ENCODE measurements around the gene ADD1.

DNA sequence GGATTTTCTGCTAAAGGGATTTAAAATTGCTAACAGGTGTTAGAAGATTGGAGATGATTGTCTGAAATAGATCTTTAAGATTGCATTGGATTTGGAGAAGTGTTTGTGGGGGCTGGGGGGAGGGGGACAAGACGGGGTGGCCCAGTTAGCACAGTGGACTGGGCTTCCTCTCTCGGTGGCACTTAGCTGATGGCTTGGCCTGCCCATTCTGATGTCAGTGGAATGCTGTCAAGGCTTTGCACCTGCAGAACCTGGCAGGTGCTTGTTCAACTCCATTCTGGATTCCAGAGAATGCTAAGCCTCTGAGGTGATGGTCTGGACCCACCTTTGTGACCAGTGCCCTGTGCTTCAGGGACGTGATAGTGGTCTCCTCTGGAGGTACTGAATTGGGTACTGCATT, 43.7 kb downstream of the ADD1 start:
- TF ChIP-seq, protein P1, sequence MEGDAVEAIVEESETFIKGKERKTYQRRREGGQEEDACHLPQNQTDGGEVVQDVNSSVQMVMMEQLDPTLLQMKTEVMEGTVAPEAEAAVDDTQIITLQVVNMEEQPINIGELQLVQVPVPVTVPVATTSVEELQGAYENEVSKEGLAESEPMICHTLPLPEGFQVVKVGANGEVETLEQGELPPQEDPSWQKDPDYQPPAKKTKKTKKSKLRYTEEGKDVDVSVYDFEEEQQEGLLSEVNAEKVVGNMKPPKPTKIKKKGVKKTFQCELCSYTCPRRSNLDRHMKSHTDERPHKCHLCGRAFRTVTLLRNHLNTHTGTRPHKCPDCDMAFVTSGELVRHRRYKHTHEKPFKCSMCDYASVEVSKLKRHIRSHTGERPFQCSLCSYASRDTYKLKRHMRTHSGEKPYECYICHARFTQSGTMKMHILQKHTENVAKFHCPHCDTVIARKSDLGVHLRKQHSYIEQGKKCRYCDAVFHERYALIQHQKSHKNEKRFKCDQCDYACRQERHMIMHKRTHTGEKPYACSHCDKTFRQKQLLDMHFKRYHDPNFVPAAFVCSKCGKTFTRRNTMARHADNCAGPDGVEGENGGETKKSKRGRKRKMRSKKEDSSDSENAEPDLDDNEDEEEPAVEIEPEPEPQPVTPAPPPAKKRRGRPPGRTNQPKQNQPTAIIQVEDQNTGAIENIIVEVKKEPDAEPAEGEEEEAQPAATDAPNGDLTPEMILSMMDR (IDR thresholded peaks at IDR 0.05): no peak
- no peak for TF ChIP-seq POLR2A (IDR thresholded peaks at IDR 0.05)

All from right lobe of liver (tissue), 4 donors.